SU-DHL-6 (cell line): ENCODE measurements around the gene FAM163B.

Experiments
- H2AFZ ChIP-seq: fragments of 200-600 bp; sonication (generic); 2 replicates; pipeline ENCODE4 v1.6.1; 2014; ENCODE audit warnings: low read depth, mild to moderate bottlenecking, moderate library complexity, mixed read lengths, antibody characterized with exemption, low read length; ENCODE audit not compliant: severe bottlenecking
- H3F3A ChIP-seq: fragments of 200-600 bp; shearing (Covaris generic); 2 replicates; pipeline ENCODE4 v1.6.0; 2016; ENCODE audit warnings: antibody characterized with exemption, mild to moderate bottlenecking; ENCODE audit not compliant: insufficient read depth
- H3K27ac ChIP-seq: fragments of 200-600 bp; sonication (generic); 2 replicates; pipeline ENCODE4 v1.5.1; 2016; ENCODE audit warnings: low read depth, mild to moderate bottlenecking, low read length, moderate library complexity, mixed read lengths
- H3K27me3 ChIP-seq: fragments of 200-600 bp; sonication (generic), shearing (Covaris generic); 2 replicates; pipeline ENCODE4 v1.6.0; 2014; ENCODE audit warnings: mild to moderate bottlenecking, low read length
- H3K36me3 ChIP-seq: fragments of 200-600 bp; sonication (generic); 2 replicates; pipeline ENCODE4 v1.6.1; 2014; ENCODE audit warnings: mild to moderate bottlenecking, low read length, mixed read lengths
- H3K4me2 ChIP-seq: fragments of 300-600, 200-600 bp; shearing (Covaris generic), sonication (generic); 2 replicates; pipeline ENCODE4 v1.6.0; 2014; ENCODE audit warnings: low read length, low read depth, mild to moderate bottlenecking; ENCODE audit not compliant: poor library complexity, severe bottlenecking
- H3K4me3 ChIP-seq: fragments of 200-600 bp; sonication (generic); 2 replicates; pipeline ENCODE4 v1.5.1; 2014; ENCODE audit warnings: antibody characterized with exemption, low read length, mild to moderate bottlenecking, mixed read lengths; ENCODE audit not compliant: insufficient read depth, poor library complexity, severe bottlenecking
- H3K79me2 ChIP-seq: fragments of 200-600 bp; sonication (generic); 2 replicates; pipeline ENCODE4 v1.6.1; 2014; ENCODE audit warnings: mild to moderate bottlenecking, low read length, moderate library complexity; ENCODE audit not compliant: insufficient read depth
- H3K9ac ChIP-seq: fragments of 200-600 bp; sonication (generic); 2 replicates; pipeline ENCODE4 v1.7.0; 2014; ENCODE audit warnings: mild to moderate bottlenecking, low read length
- H3K9me2 ChIP-seq: fragments of 200-600 bp; sonication (generic); replicated peaks from 2 replicates; pipeline ENCODE4 v1.6.1; 2014; ENCODE audit warnings: low read length; ENCODE audit not compliant: insufficient read depth
- H3K9me3 ChIP-seq: fragments of 200-600 bp; sonication (generic); 2 replicates; pipeline ENCODE4 v1.6.1; 2014; ENCODE audit warnings: low read length, mixed read lengths; ENCODE audit not compliant: insufficient read depth
- H4K20me1 ChIP-seq: fragments of 200-600 bp; sonication (generic); 2 replicates; pipeline ENCODE4 v1.6.1; 2014; ENCODE audit warnings: low read depth, mild to moderate bottlenecking, antibody characterized with exemption, low read length, moderate library complexity, mixed read lengths
- EZH2phosphoT487 ChIP-seq: fragments of 200-600 bp; sonication (generic), shearing (Covaris generic); conservative IDR thresholded peaks from 2 replicates; pipeline ENCODE4 v1.6.1; 2018; ENCODE audit warnings: mild to moderate bottlenecking, antibody characterized with exemption, low read length, moderate library complexity, mixed read lengths
- TF ChIP-seq, protein P1 (sequence below): fragments of 200-600 bp; sonication (generic); IDR thresholded peaks from one replicate; pipeline ENCODE4 v1.5.1; 2017; ENCODE audit warnings: antibody characterized with exemption, mild to moderate bottlenecking, low read length, moderate library complexity; ENCODE audit not compliant: insufficient read depth, poor library complexity, severe bottlenecking

FAM163B gene

DNA sequence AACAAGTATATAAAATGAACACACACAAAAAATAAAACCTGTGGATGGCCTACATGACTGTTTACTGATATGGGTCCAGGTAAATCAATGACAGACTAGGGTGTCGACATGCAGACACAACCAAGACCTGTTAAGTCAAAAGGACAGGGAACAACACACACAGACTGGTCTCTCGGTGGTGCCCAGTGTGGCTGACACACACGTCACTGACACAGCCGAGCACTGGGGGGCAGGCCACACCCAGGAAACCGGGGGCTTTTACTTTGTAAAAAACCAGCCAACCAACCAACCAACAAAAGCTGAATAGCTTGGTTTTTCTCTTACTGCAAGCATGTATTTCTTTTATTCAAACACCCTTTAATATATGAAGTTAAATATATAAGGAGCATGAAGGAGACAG lies 5.0 kb downstream of the FAM163B start:
- no peak overlapping the region for H3K4me2 ChIP-seq
- TF ChIP-seq, protein P1, sequence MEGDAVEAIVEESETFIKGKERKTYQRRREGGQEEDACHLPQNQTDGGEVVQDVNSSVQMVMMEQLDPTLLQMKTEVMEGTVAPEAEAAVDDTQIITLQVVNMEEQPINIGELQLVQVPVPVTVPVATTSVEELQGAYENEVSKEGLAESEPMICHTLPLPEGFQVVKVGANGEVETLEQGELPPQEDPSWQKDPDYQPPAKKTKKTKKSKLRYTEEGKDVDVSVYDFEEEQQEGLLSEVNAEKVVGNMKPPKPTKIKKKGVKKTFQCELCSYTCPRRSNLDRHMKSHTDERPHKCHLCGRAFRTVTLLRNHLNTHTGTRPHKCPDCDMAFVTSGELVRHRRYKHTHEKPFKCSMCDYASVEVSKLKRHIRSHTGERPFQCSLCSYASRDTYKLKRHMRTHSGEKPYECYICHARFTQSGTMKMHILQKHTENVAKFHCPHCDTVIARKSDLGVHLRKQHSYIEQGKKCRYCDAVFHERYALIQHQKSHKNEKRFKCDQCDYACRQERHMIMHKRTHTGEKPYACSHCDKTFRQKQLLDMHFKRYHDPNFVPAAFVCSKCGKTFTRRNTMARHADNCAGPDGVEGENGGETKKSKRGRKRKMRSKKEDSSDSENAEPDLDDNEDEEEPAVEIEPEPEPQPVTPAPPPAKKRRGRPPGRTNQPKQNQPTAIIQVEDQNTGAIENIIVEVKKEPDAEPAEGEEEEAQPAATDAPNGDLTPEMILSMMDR = no peak
- TF ChIP-seq EZH2phosphoT487 = no peak

DNA sequence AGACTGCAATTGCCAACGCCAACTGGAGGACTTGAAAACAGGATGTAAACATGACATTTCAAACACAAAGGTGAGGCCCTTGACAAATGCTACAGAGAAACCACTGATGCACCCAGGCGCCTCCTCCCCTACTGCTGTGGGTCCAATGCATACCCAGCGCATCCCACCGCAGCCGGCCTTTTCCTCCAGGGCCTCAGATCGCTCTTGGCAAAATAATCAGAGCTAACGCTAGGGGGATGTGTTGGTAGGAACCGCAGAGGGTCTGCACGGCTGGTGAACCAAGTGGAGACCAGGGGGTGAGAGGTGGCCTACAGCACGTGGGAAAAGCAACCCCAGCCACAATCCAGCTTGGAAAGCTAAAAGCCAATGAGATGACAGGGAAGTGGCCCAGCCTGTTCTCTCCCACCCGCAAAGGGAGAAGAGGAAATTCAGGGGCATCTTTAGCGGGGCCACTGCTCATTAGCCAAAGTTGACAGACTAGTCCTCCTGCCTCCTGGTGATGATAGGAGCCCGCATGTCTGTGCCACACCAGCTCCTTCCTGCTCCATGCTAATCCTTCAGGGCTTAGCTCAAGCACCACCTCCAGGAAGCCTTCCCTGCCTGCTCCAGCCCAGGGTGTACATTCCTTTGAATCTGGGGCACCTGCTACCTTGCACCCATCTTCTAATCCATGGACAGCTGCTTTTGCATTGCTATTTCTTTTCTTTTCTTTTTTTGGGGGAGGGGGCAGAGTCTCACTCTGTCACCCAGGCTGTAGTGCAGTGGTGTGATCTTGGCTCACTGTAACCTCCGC lies 5.9 kb downstream of the FAM163B start:
- Histone ChIP-seq H3K27me3 (no peaks in the 10 kb centered on the region), H2AFZ (no peak overlapping the region), H3K9me2 (no peaks in the 10 kb centered on the region), H3F3A (no peaks in the 10 kb centered on the region), H3K9me3 (no peaks in the 10 kb centered on the region), H3K27ac (no peak overlapping the region), H3K4me3 (no peak overlapping the region), H3K9ac (no peak overlapping the region), H3K79me2 (no peaks in the 10 kb centered on the region), H3K4me2 (no peak overlapping the region), H3K36me3 (no peaks in the 10 kb centered on the region), H4K20me1 (no peaks in the 10 kb centered on the region)
- TF ChIP-seq, protein P1 = no peak
- no peak for TF ChIP-seq EZH2phosphoT487

More for the DNA sequence above, 5.0 kb downstream of the FAM163B start:
- no peak overlapping the region for H3K9ac ChIP-seq
- no peaks in the 10 kb centered on the region for H3K9me2 ChIP-seq
- no peaks in the 10 kb centered on the region for H4K20me1 ChIP-seq
- H3K9me3 ChIP-seq = no peaks in the 10 kb centered on the region
- no peaks in the 10 kb centered on the region for H3K79me2 ChIP-seq
- H2AFZ ChIP-seq = no peak overlapping the region
- H3K27ac ChIP-seq = no peak overlapping the region
- H3K36me3 ChIP-seq = no peaks in the 10 kb centered on the region
- H3K4me3 ChIP-seq = no peak overlapping the region
- H3F3A ChIP-seq = no peaks in the 10 kb centered on the region
- H3K27me3 ChIP-seq = no peaks in the 10 kb centered on the region

DNA sequence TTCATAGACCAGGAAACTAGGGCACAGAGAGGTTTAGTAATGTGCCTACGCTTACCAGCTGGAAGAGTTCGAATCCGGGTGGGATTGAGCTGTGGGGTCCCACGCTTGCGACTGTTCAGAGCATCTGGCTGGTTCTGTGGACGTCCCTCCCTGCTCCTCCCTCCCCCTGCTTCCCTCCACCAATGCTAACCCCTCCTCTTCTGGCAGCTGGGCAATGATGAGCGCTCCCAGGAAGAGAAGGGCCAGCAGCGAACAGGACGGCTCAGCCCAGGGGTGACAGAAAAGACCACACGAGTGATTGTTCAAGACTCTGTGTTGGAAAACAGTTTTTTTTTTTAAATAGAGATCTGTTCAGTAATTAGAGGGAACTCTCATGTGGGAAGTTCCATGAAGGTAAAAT lies 6.9 kb downstream of the FAM163B start:
- H3K4me2 ChIP-seq = no peak overlapping the region
- H3F3A ChIP-seq = no peaks in the 10 kb centered on the region
- H3K79me2 ChIP-seq = no peaks in the 10 kb centered on the region
- no peak overlapping the region for H3K4me3 ChIP-seq
- no peaks in the 10 kb centered on the region for H3K9me2 ChIP-seq
- TF ChIP-seq, protein P1 = no peak
- TF ChIP-seq EZH2phosphoT487 = no peak
- no peak overlapping the region for H2AFZ ChIP-seq
- peaks cover 9% of the 10 kb centered on the region; the same call in 1 of the 2 replicates for H3K9me3 ChIP-seq
- no peaks in the 10 kb centered on the region for H4K20me1 ChIP-seq
- no peaks in the 10 kb centered on the region for H3K36me3 ChIP-seq
- no peaks in the 10 kb centered on the region for H3K27me3 ChIP-seq
- no peak overlapping the region for H3K27ac ChIP-seq
- no peak overlapping the region for H3K9ac ChIP-seq
